KMS-11 (cell line): ENCODE measurements around the gene ARHGAP31.

Experiments used
- H2AFZ ChIP-seq: fragments of 200-600 bp; sonication (generic); 2 replicates; pipeline ENCODE4 v1.6.1; 2016; ENCODE audit warnings: antibody characterized with exemption, mixed run types, low read depth
- H3K27ac ChIP-seq: fragments of 200-600 bp; sonication (generic); 2 replicates; pipeline ENCODE4 v1.6.1; 2016; ENCODE audit warnings: mild to moderate bottlenecking, mixed run types
- H3K27me3 ChIP-seq: fragments of 200-600 bp; sonication (generic); 2 replicates; pipeline ENCODE4 v1.6.1; 2017; ENCODE audit warnings: mild to moderate bottlenecking, low read depth, mixed run types, moderate library complexity; ENCODE audit not compliant: insufficient read depth
- H3K36me3 ChIP-seq: fragments of 200-600 bp; sonication (generic); 2 replicates; pipeline ENCODE4 v1.6.1; 2017; ENCODE audit warnings: mild to moderate bottlenecking, mixed run types; ENCODE audit not compliant: insufficient read depth
- H3K4me1 ChIP-seq: fragments of 200-600 bp; sonication (generic); 2 replicates; pipeline ENCODE4 v1.6.1; 2016; ENCODE audit warnings: mild to moderate bottlenecking, low read depth, mixed run types; ENCODE audit not compliant: poor library complexity, severe bottlenecking
- H3K4me2 ChIP-seq: fragments of 200-600 bp; sonication (generic); 2 replicates; pipeline ENCODE4 v1.7.0; 2016; ENCODE audit warnings: mild to moderate bottlenecking, mixed run types
- H3K4me3 ChIP-seq: fragments of 200-600 bp; sonication (generic); IDR thresholded peaks from 2 replicates; pipeline ENCODE4 v1.6.1; 2017; ENCODE audit warnings: low read depth, low read length, mixed read lengths; ENCODE audit not compliant: insufficient read depth
- H3K79me2 ChIP-seq: fragments of 200-600 bp; sonication (generic); 2 replicates; pipeline ENCODE4 v1.6.1; 2016; ENCODE audit warnings: low read depth, mixed run types; ENCODE audit not compliant: insufficient read depth
- H3K9ac ChIP-seq: fragments of 200-600 bp; sonication (generic); 2 replicates; pipeline ENCODE4 v1.6.1; 2016; ENCODE audit warnings: mild to moderate bottlenecking, mixed run types
- H4K20me1 ChIP-seq: fragments of 200-600 bp; sonication (generic); 2 replicates; pipeline ENCODE4 v1.6.1; 2016; ENCODE audit warnings: mild to moderate bottlenecking, mixed run types; ENCODE audit not compliant: insufficient read depth
- TF ChIP-seq, protein P1 (sequence below): fragments of 200-600 bp; sonication (generic); conservative IDR thresholded peaks from 2 replicates; pipeline ENCODE4 v1.6.1; 2017; ENCODE audit warnings: low read depth, mild to moderate bottlenecking, antibody characterized with exemption, low read length, moderate library complexity, mixed read lengths

Gene ARHGAP31

DNA sequence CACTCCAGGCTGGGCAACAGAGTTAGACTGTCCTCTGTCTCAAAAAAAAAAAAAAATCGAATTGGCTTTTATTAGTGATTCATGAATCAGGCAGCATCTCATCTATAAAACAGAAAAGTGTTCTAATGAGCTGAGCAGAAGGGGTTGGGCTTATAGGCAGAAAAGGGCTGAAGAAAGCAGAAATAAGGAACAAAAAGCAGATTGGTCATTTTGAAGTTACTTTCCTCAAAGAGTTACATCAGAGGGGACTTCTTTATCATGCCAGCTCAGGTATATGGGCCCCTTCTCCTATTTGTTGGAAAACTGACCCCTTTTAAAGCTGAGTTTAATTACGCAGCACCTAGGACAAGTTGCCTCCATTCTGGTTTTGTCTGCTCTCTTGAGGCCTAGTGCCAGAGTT is 173.9 kb downstream of the ARHGAP31 start:
- H3K79me2 ChIP-seq: peaks cover 3% of the 10 kb centered on the region

DNA sequence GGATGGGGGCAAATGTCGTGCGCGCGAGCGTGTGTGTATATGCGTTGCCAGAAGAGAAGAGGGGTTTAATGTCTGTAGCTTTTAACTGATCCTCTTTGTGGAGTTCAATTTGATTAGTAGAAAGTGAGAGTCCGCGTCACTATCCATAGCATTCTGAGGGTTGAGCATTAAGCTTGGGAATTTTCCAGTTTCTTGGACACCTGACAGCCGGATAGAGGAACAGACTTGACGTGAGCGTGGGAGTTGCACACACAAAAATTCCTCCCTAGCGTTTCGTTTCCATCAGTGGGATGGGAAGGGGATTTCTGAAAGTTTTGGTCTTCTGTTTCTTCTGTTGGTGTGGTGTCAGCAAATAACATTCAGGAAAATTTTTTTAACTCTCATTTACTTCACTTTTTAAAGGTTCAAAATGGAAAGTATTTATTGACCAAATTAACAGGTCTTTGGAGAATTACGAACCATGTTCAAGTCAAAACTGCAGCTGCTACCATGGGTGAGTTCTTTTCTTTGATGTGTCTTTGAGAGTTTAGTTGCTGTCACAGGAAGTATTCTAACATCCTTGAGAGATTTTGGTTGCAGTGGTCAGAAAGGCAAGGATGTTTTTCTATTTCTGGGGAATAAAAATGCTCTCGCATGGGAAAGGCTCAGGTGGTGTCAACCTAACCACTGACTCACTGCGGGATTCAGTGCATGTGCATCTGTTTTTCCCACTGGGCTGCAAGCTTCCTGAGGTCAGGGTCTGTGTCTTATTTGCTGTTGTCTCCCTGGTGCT is 175.4 kb downstream of the ARHGAP31 start:
- TF ChIP-seq, protein P1, sequence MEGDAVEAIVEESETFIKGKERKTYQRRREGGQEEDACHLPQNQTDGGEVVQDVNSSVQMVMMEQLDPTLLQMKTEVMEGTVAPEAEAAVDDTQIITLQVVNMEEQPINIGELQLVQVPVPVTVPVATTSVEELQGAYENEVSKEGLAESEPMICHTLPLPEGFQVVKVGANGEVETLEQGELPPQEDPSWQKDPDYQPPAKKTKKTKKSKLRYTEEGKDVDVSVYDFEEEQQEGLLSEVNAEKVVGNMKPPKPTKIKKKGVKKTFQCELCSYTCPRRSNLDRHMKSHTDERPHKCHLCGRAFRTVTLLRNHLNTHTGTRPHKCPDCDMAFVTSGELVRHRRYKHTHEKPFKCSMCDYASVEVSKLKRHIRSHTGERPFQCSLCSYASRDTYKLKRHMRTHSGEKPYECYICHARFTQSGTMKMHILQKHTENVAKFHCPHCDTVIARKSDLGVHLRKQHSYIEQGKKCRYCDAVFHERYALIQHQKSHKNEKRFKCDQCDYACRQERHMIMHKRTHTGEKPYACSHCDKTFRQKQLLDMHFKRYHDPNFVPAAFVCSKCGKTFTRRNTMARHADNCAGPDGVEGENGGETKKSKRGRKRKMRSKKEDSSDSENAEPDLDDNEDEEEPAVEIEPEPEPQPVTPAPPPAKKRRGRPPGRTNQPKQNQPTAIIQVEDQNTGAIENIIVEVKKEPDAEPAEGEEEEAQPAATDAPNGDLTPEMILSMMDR: no peak
- no peaks in the 10 kb centered on the region for H3K36me3 ChIP-seq
- H3K9ac ChIP-seq: peak overlapping the region; percentile 98
- H3K27me3 ChIP-seq: no peaks in the 10 kb centered on the region
- H3K4me1 ChIP-seq: peaks cover 30% of the 10 kb centered on the region
- H3K27ac ChIP-seq: peak overlapping the region; percentile 75
- H2AFZ ChIP-seq: peak overlapping the region; percentile 99
- H4K20me1 ChIP-seq: no peaks in the 10 kb centered on the region
- peak overlapping the region; percentile 87 for H3K4me2 ChIP-seq
- H3K4me3 ChIP-seq: peak overlapping the region; percentile 95
- no peaks in the 10 kb centered on the region for H3K79me2 ChIP-seq

More for the DNA sequence above, 173.9 kb downstream of the ARHGAP31 start:
- Histone ChIP-seq H3K4me1 (peaks cover 37% of the 10 kb centered on the region), H3K4me2 (peak overlapping the region; percentile 87), H4K20me1 (no peaks in the 10 kb centered on the region), H3K27me3 (no peaks in the 10 kb centered on the region), H3K27ac (peak overlapping the region; percentile 75), H3K36me3 (no peaks in the 10 kb centered on the region), H3K4me3 (no peak overlapping the region), H3K9ac (peak overlapping the region; percentile 98; the same call in 1 of the 2 replicates), H2AFZ (peak overlapping the region; percentile 99)
- TF ChIP-seq, protein P1: no peak
